Fibroblast of upper back skin (primary cell): Measurements from ENCODE around the gene SLC22A12.

Experiments
- DNase-seq: peaks from one replicate; pipeline ENCODE4 v3.0.0-alpha.2; 2013

Gene SLC22A12

DNA sequence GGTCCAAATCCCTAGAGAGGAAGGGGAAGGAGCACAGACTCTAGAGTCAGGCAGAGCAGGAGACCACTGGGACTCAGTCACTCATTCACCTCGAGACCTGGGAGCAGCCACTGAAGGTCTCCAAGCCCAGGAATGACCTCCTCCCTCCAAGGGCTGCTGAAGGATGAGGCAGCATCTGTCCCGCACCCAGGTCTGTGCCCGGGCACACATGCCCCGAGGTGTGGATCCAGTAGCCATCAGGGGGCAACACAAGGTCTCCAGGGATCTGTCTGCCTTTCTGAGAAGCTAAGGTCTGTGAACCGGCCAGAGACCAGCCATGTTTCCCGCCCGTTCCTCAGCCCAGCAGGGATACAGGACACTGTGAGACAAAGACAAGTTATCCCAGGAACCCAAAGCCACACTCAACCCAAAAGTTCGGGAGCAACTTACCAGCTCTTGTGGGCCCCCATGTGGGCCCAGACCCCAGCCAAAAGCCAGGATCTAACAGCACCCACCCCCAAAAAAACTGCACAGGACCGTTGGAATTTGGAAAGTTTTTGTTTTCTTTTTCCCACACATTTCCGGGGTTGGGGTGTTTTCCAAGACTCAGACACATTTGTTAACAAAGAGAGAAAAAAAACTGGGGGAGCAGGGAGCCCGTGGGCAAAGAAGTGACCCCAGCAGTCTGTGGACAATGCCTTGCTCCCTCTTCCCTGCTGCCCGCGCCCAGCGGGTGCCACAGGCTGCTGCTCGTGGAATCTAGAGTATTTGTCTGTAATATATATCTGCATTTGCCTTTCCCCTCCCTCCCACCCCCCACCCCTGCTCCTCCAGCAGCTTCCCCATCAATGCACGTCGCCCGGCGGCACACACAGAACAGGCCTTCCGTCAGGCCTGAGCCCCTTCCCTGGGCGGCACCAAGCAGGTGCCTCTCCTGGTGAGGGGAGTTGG, 14.9 kb downstream of the SLC22A12 start:
- DNase-seq, result no peak

DNA sequence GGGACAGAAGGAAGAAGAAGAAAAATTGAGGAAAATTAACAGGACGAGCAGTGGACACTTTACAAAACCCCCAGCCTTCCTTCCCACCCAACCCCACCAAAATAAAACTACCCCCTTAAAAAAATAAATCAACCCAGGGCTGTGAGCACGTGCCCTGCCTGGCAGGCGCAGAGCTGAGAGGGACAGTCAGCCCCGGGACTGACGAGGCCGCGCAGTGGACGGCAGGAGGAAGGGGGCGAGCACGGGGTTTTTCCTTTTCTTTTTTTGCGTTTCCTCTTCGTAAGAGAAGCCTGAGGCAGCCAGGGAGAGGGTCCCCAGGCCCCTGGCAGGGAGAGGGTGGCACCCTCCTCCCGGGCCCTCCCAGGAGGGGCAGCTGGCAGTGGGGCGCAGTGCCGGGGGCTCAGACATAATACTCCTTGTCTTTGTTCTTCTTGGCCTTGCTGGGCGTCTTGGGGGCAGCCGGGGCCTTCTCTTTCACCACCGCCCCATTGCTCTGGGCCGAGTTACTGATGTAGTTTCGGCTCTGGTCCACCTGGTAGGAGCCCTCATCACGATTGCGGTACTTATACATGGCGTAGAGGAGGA, 15.9 kb downstream of the SLC22A12 start:
- no peak for DNase-seq

DNA sequence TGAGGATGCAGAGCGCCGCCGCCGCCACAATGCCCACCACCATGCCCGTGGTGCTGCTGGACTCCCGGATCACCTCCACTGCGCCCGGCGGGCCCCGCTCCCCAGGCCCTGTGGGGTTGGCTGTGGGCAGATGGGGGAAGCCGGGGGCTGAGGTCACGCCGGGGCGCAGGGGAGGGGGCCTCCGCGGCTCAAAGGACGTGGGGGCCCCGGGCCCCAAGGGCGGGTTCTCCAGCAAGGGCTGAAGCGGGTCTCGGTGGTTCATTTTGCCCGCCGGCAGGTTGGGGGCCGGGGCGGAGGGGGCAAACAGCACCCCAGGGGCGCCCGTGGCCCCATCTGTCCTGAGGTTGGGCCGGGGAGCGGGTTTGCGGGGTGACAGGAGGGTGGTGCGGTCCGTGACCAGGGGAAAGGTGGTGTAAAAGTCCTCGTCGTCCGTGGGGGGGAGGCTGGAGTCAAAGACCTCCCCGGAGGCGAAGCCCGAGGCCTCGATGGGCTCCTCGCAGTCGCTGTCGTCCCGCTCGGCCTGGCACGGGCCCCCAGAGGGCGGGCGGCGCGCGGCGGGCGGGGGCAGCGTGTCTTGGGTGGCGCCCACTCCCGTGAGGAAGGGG, 16.5 kb downstream of the SLC22A12 start:
- DNase-seq, result no peak

DNA sequence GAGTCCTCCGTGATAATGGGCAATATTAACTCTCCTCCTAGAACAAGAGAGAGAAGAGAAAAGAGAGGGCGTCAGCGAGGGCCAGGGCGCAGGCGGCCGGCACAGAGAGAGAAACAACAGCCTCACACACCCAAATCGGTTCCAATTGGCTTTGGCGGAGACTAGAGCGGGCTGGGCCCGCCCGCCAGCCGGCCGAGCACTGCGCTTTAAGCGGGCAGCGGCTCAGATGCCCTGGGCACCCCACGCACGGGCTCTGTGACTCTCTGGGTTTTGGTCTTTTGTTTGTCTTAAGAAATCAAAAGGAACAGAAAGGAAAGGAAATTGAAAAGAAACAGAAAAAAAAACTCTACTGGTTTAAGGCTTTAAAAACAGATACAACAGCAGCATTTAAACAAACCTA, 17.0 kb downstream of the SLC22A12 start:
- DNase-seq, result no peak

DNA sequence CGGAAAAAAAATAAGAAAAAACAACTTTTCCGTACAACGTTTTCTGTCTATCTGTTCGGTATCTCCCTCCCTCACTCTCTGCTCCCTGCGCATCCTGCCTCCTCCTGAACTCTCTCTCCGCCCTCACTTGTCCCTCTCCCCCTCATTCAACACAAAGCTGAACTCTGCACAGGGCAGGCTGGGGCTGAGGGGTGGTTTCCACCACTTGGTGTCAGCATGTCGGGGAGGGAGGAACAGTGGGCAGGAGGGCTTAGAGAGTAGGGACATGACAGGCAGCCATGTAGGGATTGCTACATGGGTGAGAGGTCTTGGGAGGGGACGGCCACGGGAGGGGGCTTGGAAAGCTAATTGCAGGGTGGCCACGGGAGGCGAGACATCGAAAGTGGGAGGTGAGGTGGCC, 17.6 kb downstream of the SLC22A12 start:
- DNase-seq, result no peak

GRCh38 chr11:64609436-64610047, 18.5 kb downstream of the SLC22A12 start:
- DNase-seq, result no peak

- DNase-seq, result no peak
These were observed 19.6 kb downstream of the SLC22A12 start for GRCh38 chr11:64610596-64610995.

- no peak for DNase-seq
These were observed 20.2 kb downstream of the SLC22A12 start for GRCh38 chr11:64611176-64611575.

- DNase-seq, result no peak
These were observed 21.0 kb downstream of the SLC22A12 start for GRCh38 chr11:64611869-64612646.

- DNase-seq, result no peak
These were observed 22.6 kb downstream of the SLC22A12 start for GRCh38 chr11:64613648-64614047.

- DNase-seq, result no peak
These were observed 23.9 kb downstream of the SLC22A12 start for GRCh38 chr11:64614917-64615316.

GRCh38 chr11:64616817-64617216, 25.8 kb downstream of the SLC22A12 start:
- no peak for DNase-seq

DNA sequence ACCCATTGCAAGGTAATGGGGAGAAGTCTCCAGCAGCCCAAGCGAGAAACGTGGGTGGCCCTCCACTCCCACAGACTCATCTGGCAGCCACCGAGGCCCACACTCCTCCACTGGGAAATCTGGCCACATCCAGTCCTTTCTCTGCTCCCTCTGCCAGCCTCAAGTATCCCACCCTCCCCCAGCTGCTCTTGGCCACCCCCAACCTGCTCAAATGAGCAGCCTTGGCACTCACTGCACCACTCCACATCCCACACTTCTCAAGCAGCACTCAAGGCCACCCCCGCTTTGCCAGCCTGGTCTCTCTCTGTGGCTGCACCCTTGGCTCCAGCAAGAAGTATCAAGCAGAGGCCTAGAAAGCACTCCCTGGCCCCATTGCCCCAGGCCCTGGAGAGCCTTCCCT, 28.2 kb downstream of the SLC22A12 start:
- no peak for DNase-seq

GRCh38 chr11:64619811-64620380, 28.9 kb downstream of the SLC22A12 start:
- DNase-seq, result peak; percentile 65

- DNase-seq, result peak; percentile 29
These were observed 29.5 kb downstream of the SLC22A12 start for GRCh38 chr11:64620381-64620971.

GRCh38 chr11:64621283-64622019, 30.4 kb downstream of the SLC22A12 start:
- no peak for DNase-seq

DNA sequence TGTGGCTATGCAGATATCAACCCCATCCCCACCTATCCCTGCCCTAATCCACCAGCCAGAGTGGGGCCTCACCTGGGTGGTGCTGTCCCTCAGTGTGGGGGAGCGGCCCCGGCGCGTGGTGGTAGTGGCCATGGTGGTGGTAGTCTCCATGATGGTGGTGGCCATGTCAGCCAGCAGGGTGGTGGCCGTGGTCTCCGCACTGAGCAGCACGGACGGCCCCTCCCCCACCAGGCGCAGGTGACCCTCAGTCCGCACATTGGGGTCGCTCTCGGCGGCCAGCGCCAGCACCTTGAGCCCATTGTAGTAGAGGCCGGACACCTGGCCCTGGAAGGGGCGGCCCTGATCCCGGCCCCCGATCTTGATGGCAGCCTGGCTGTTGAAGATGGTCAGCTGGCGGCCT, 31.7 kb downstream of the SLC22A12 start:
- DNase-seq, result no peak

GRCh38 chr11:64624883-64625481, 34.0 kb downstream of the SLC22A12 start:
- DNase-seq, result no peak

DNA sequence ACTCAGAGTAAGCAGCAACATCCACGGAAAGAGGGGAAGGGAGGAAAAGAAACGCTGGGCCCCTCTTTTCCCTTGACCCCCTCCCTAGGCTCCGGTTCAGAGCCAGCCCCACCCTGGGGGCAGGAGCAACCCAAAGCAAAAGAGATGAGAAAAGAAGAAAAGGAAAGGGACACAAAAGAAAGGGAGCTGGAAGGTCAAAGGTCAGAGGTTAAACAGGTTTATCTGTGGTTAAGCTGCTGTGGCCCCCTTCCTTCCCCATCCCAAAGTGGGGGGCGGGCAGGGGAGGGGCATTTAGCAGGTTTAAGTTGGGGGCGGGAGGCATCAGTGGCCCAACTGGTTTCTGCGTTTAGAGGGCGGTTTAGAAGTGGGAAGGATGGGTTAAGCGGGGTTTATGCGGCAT, 35.6 kb downstream of the SLC22A12 start:
- no peak for DNase-seq

DNA sequence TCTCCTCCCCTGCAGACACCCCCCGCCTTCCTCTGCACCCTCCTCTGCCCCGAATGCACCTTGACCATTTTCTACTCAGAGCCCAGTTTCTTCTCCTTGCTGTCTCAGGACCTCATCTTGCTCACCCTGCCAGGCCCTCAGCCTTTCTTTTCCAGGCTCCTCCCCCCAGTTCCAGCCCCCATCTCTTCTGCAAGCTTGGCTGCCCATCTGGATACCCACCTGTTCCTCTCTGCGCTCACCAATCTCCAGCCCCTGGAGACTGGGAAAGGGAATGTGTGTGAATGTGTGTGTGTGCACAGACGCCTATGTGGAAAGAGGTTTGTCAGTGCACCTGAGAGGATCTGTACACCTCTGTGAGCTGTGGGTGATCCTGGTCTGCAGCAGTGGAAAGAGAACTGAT, 36.4 kb downstream of the SLC22A12 start:
- DNase-seq, result no peak

DNA sequence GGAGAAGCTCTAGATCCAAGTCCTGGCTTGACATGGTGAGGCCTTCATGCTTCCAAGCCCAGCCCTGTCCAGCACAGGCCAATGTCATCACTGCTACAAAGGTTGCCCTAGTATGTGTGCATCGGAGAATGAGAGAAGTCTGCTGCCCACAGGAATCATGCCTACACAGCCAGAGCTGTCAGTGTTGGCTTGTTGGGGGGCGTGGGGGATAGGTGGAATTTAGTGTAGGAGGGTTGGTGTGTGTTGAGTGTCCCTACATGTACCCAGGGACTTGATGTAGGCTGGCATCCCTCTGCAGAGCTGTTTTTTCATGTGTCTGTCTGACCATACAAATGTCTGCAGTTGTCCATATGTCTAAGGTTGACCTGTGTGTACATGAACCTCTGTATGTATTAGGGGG, 37.6 kb downstream of the SLC22A12 start:
- DNase-seq, result no peak
